K562 (cell line): ENCODE results near the gene TAL1. TPM values are rescaled to one million over a fixed set of nuclear protein-coding genes. Genes with fewer than 3 reads are reported as not detected.

Experiments
- ATAC-seq: fragments of 200-7000 bp; cut with Tn5 transposase; 3 replicates; pipeline ENCODE4 v1.9.1; 2020; ENCODE audit warnings: moderate library complexity
- BruUV-seq: library from RNA; stranded (reverse); fragments of 400-500 nt; replicated peaks from 2 replicates; lab custom pipeline; 2021; lab: Mats Ljungman, UMichigan
- CTCF ChIA-PET: fragments of 300-600 bp; formaldehyde crosslinking; extraction: SDS; loops from one replicate; lab custom pipeline; 2021; ENCODE audit warnings: low intra/inter-chr PET ratio; lab: Yijun Ruan, JAX
- POLR2A ChIA-PET: fragments of 300-600, 350-650 bp; sonication (Branson Sonifier 250); formaldehyde crosslinking; extraction: SDS; loops from one replicate; lab custom pipeline; 2021; ENCODE audit warnings: antibody characterized with exemption, inconsistent platforms; lab: Yijun Ruan, JAX
- DNase-seq, 4 experiments: peaks; one replicate each; pipeline versions ENCODE4 v3.0.0 to v3.0.0-alpha.2; 2011 to 2018; ENCODE audit warnings: low spot score in 3 of 4, mixed read lengths in 3 of 4; ENCODE audit errors: extremely low read depth in 1 of 4
- FAIRE-seq: peaks from 2 replicates; lab custom pipeline; 2011; peaks lifted over from hg19 to GRCh38; lab: Jason Lieb, UNC
- H2AFZ ChIP-seq: 2 replicates; pipeline ENCODE4 v1.6.0; 2011; ENCODE audit warnings: low read depth, low read length, control low read depth, inconsistent platforms
- H3K27ac ChIP-seq: fragments of 200-600 bp; 3 replicates; pipeline ENCODE4 v1.8.0; 2011; ENCODE audit warnings: low read depth, mild to moderate bottlenecking, control low read depth, inconsistent platforms, low read length, moderate library complexity, mixed read lengths; ENCODE audit errors: extremely low read depth
- H3K27me3 ChIP-seq, 2 experiments: fragments of 300-600 bp in 1 of 2; 2 replicates in 1 of 2; 3 replicates in 1 of 2; pipeline versions ENCODE4 v1.6.0 to v1.8.0; 2011; ENCODE audit warnings: inconsistent platforms in 2 of 2, low read length in 2 of 2, mild to moderate bottlenecking in 1 of 2, mixed read lengths in 1 of 2, moderate library complexity in 1 of 2; ENCODE audit not compliant: control insufficient read depth in 2 of 2, insufficient read depth in 2 of 2
- H3K36me3 ChIP-seq: fragments of 300-600 bp; 3 replicates; pipeline ENCODE4 v1.8.0; 2011; ENCODE audit warnings: mild to moderate bottlenecking, low read length, inconsistent platforms; ENCODE audit not compliant: control insufficient read depth, insufficient read depth
- H3K4me1 ChIP-seq, 2 experiments: fragments of 200-600 bp in 1 of 2; replicated peaks in 1 of 2; 2 replicates in 1 of 2; 3 replicates in 1 of 2; pipeline versions ENCODE4 v1.5.1 to v1.8.0; 2011; ENCODE audit warnings: inconsistent platforms in 2 of 2, low read length in 2 of 2, mild to moderate bottlenecking in 1 of 2, mixed read lengths in 1 of 2, moderate library complexity in 1 of 2; ENCODE audit not compliant: control insufficient read depth in 2 of 2, insufficient read depth in 2 of 2
- H3K4me2 ChIP-seq: 2 replicates; pipeline ENCODE4 v1.6.1; 2011; ENCODE audit warnings: low read length, control low read depth, inconsistent platforms, mixed read lengths; ENCODE audit not compliant: insufficient read depth
- H3K4me3 ChIP-seq: fragments of 200-600 bp; sonication (generic), shearing (Covaris generic); 2 replicates; pipeline ENCODE4 v1.5.1; 2016; ENCODE audit warnings: control low read depth, inconsistent platforms
- H3K79me2 ChIP-seq: fragments of 200-600 bp; 3 replicates; pipeline ENCODE4 v1.8.0; 2011; ENCODE audit warnings: low read length, inconsistent platforms; ENCODE audit not compliant: control insufficient read depth, insufficient read depth
- H3K9ac ChIP-seq, 2 experiments: 2 replicates each; pipeline versions ENCODE4 v1.6.0 to v1.6.1; 2011; ENCODE audit warnings: low read depth in 2 of 2, low read length in 2 of 2, control low read depth in 1 of 2, inconsistent platforms in 1 of 2, mild to moderate bottlenecking in 1 of 2, mixed read lengths in 1 of 2; ENCODE audit not compliant: insufficient read depth in 1 of 2
- H3K9me1 ChIP-seq: one replicate; pipeline ENCODE4 v1.6.0; 2011; ENCODE audit warnings: inconsistent platforms, mild to moderate bottlenecking, low read length, moderate library complexity; ENCODE audit not compliant: control insufficient read depth, insufficient read depth
- H3K9me3 ChIP-seq: replicated peaks from 2 replicates; pipeline ENCODE4 v1.5.1; 2011; ENCODE audit warnings: low read depth, low read length, inconsistent platforms; ENCODE audit not compliant: control insufficient read depth, insufficient read depth
- H4K20me1 ChIP-seq: replicated peaks from 2 replicates; pipeline ENCODE4 v1.6.1; 2011; ENCODE audit warnings: low read length, inconsistent platforms, mixed read lengths; ENCODE audit not compliant: control insufficient read depth, insufficient read depth
- ATF1 ChIP-seq, 2 experiments: fragments of 450-650 bp in 1 of 2; IDR thresholded peaks; 2 replicates each; pipeline ENCODE4 v1.6.1; 2016; ENCODE audit warnings: missing compliant biosample characterization in 1 of 2, missing genetic modification characterization in 1 of 2
- BRD9 ChIP-seq: fragments of 450-650 bp; IDR thresholded peaks from 2 replicates; pipeline ENCODE4 v1.6.1; 2018; ENCODE audit warnings: low read depth; ENCODE audit not compliant: partially characterized antibody
- FOXJ3 ChIP-seq: sonication (generic); formaldehyde crosslinking; IDR thresholded peaks from 2 replicates; pipeline ENCODE4 v1.4.0; 2020; ENCODE audit warnings: mild to moderate bottlenecking, missing genetic modification reagents
- ID3 ChIP-seq, 2 experiments: fragments of 250-450 bp in 1 of 2; fragments of 450-650 bp in 1 of 2; sonication (Bioruptor Pico) in 1 of 2; IDR thresholded peaks; 2 replicates each; pipeline versions ENCODE4 v1.6.1 to v1.8.0; 2016 to 2021; ENCODE audit warnings: mild to moderate bottlenecking in 2 of 2, moderate library complexity in 2 of 2, missing compliant biosample characterization in 1 of 2, missing genetic modification characterization in 1 of 2
- ILF3 ChIP-seq: fragments of 450-650 bp; IDR thresholded peaks from 2 replicates; pipeline ENCODE4 v1.6.1; 2018; ENCODE audit warnings: antibody characterized with exemption, mild to moderate bottlenecking, moderate library complexity, borderline replicate concordance
- MEF2A ChIP-seq: IDR thresholded peaks from 2 replicates; pipeline ENCODE4 v1.6.1; 2011; ENCODE audit warnings: low read depth, mild to moderate bottlenecking, low read length, moderate library complexity; ENCODE audit not compliant: control insufficient read depth
- MXD1 ChIP-seq: fragments of 250-450 bp; sonication (Bioruptor Pico); IDR thresholded peaks from 2 replicates; pipeline ENCODE4 v1.8.0; 2021; ENCODE audit warnings: borderline replicate concordance, mild to moderate bottlenecking, moderate library complexity; ENCODE audit not compliant: poor library complexity, severe bottlenecking
- POLR2AphosphoS2 ChIP-seq: IDR thresholded peaks from 2 replicates; pipeline ENCODE4 v1.6.1; 2012; ENCODE audit warnings: low read length, improper control_type of control experiment
- POLR2G ChIP-seq: fragments of 200-400 bp; formaldehyde crosslinking; IDR thresholded peaks from 2 replicates; pipeline ENCODE4 v1.6.1; 2017; ENCODE audit warnings: low read depth, mild to moderate bottlenecking, antibody characterized with exemption, low read length, moderate library complexity
- TFE3 ChIP-seq: fragments of 450-650 bp; formaldehyde crosslinking; IDR thresholded peaks from 2 replicates; pipeline ENCODE4 v1.4.0; 2020; ENCODE audit warnings: mild to moderate bottlenecking, mixed read lengths
- TOE1 ChIP-seq, 2 experiments: fragments of 450-650 bp in 1 of 2; sonication (generic) in 1 of 2; formaldehyde crosslinking in 1 of 2; IDR thresholded peaks; 2 replicates each; pipeline versions ENCODE4 v1.7.1 to v1.8.0; 2016 to 2022; ENCODE audit warnings: borderline replicate concordance in 2 of 2, mild to moderate bottlenecking in 2 of 2, antibody characterized with exemption in 1 of 2, inconsistent platforms in 1 of 2, low read depth in 1 of 2, missing genetic modification reagents in 1 of 2, moderate library complexity in 1 of 2
- ZNF23 ChIP-seq: fragments of 250-450 bp; sonication (Bioruptor Pico); IDR thresholded peaks from 2 replicates; pipeline ENCODE4 v1.4.0; 2020; ENCODE audit warnings: mild to moderate bottlenecking
- ZNF24 ChIP-seq: fragments of 450-650 bp; IDR thresholded peaks from 2 replicates; pipeline ENCODE4 v1.6.1; 2016
- ZNF561 ChIP-seq: fragments of 450-650 bp; formaldehyde crosslinking; conservative IDR thresholded peaks from 2 replicates; pipeline ENCODE4 v1.4.0; 2020; ENCODE audit warnings: mild to moderate bottlenecking, moderate library complexity
- WGBS: fragments of 100-300 bp; shearing (Covaris generic); methylation state at CpG from one replicate; pipeline ENCODE4 v1.1.6; 2016; ENCODE audit warnings: low coverage, mixed read lengths; ENCODE audit not compliant: insufficient coverage; ENCODE audit errors: missing lambda C conversion rate; 5-methylcytosine and 5-hydroxymethylcytosine counted together
- in situ Hi-C: fragments of 300-500 bp; cut with MboI; formaldehyde crosslinking; loops from 4 replicates; pipeline ENCODE4 v1.15.0; 2018; ENCODE audit warnings: inconsistent platforms, mixed read lengths
- intact Hi-C: fragments of 100-400 bp; cut with micrococcal nuclease; formaldehyde crosslinking; loops from 2 replicates; pipeline ENCODE4 v1.14.2; 2022
- polyA plus RNA-seq, 8 experiments: library from polyadenylated mRNA; depleted of rRNA in 4 of 8; stranded (reverse) in 5 of 8; unstranded in 3 of 8; fragments of >200 nt; fragmentation: Nextera tagmentation in 2 of 8; fragmentation: Illumina TruSeq in 1 of 8; extraction: Ambion mirVana in 2 of 8; extraction: Trizol in 1 of 8; gene quantifications; 2 replicates each; pipeline versions ENCODE4 v1.2.1 to v1.2.3, GENCODE V29; 2011 to 2014; ENCODE audit warnings: inconsistent platforms in 1 of 8, missing spikeins in 1 of 8
- total RNA-seq, 7 experiments: library from RNA; depleted of rRNA in 6 of 7; stranded (reverse); fragments of >200 nt in 6 of 7; fragmentation: Illumina TruSeq in 2 of 7; extraction: Trizol in 2 of 7; gene quantifications; 2 replicates each; pipeline versions ENCODE4 v1.2.1 to v1.2.3, GENCODE V29; 2011 to 2021; ENCODE audit warnings: low replicate concordance in 1 of 7

Gene TAL1
- total and polyA plus RNA-seq, 9 of the 15 experiments (the other 6 are each of a cell fraction or from before 2014, with no cell fraction given): 18.5 to 106 (median 59.7) TPM

- no peak for TF ChIP-seq ZNF24
- no peak for TF ChIP-seq ZNF23
- no peak for TF ChIP-seq ID3 (CRISPR knock-in tag; IDR thresholded peaks at IDR 0.05)
- no peak for TF ChIP-seq ID3 (tag; IDR thresholded peaks at IDR 0.05)
- TF ChIP-seq ATF1 (CRISPR knock-in tag; IDR thresholded peaks at IDR 0.05): no peak
- TF ChIP-seq ATF1 (tag; IDR thresholded peaks at IDR 0.05): no peak
- TF ChIP-seq POLR2AphosphoS2: no peak
- TF ChIP-seq TFE3: no peak
- no peak for TF ChIP-seq ILF3
- TF ChIP-seq FOXJ3 (CRISPR knock-in tag): no peak
Measured at GRCh38 chr1:47209091-47209490, 22.9 kb downstream of the TAL1 start (continued).

GRCh38 chr1:47208374-47208850 is 23.6 kb downstream of the TAL1 start:
- Histone ChIP-seq H3K79me2 (peaks cover 4% of the 10 kb centered on the region; the same call in 1 of the 3 replicates), H3K9me3 (no peaks in the 10 kb centered on the region), H4K20me1 (no peaks in the 10 kb centered on the region), H3K27me3 (no peaks in the 10 kb centered on the region), H3K4me1 (peaks cover 31 to 35% of the 10 kb centered on the region in 2 experiments), H3K36me3 (peaks cover 24% of the 10 kb centered on the region), H3K27ac (no peak overlapping the region), H3K4me2 (no peak overlapping the region), H3K9ac (peak overlapping the region in 1 of 2 experiments; percentile 3; a peak in 1 of 4 replicates), H3K9me1 (peaks cover 5% of the 10 kb centered on the region), H2AFZ (no peak overlapping the region), H3K4me3 (no peak overlapping the region)
- POLR2A ChIA-PET: interaction anchor here (0.8 kb wide), 1 partner anchor 13 kb away, joined by 3 read pairs; no protein-coding TSS in a partner anchor
- DNase-seq: no peak
- ATAC-seq: no peak
- FAIRE-seq: no peak
- in situ Hi-C loops: no loop called here
- no TSS peak for BruUV-seq
- intact Hi-C loops: no loop called here
- CTCF ChIA-PET: no interaction called here
- no peak for TF ChIP-seq TOE1 (IDR thresholded peaks at IDR 0.05; ENCODE audit: borderline replicate concordance)
- TF ChIP-seq TOE1 (CRISPR knock-in tag; IDR thresholded peaks at IDR 0.05; ENCODE audit: borderline replicate concordance, low read depth): no peak
- TF ChIP-seq MXD1: no peak
- TF ChIP-seq POLR2G: peak; percentile 46
- no peak for TF ChIP-seq MEF2A
- no peak for TF ChIP-seq ZNF561 (CRISPR knock-in tag)
- no peak for TF ChIP-seq BRD9
- WGBS: 74% methylated on average over 11 of the region's 11 CpGs
